Measurements from ENCODE around the gene CA10.

The CA10 gene

GRCh38 chr17:51733166-51733565 is 425.3 kb downstream of the CA10 start:
- no peak for ATAC-seq
- no peak for TF ChIP-seq ARNTL (CRISPR knock-in tag; IDR thresholded peaks at IDR 0.05; ENCODE audit: borderline replicate concordance, low read depth)
- no peak for TF ChIP-seq CREB5 (CRISPR knock-in tag; IDR thresholded peaks at IDR 0.05; ENCODE audit: low read depth)
- TF ChIP-seq ZC3H10 (CRISPR knock-in tag; IDR thresholded peaks at IDR 0.05): no peak
- no peak for TF ChIP-seq ZNF70 (CRISPR knock-in tag; IDR thresholded peaks at IDR 0.05)
- TF ChIP-seq GLIS3 (CRISPR knock-in tag; IDR thresholded peaks at IDR 0.05): no peak
- TF ChIP-seq TOX (CRISPR knock-in tag; IDR thresholded peaks at IDR 0.05; ENCODE audit: borderline replicate concordance): no peak
- TF ChIP-seq OSR1 (CRISPR knock-in tag; IDR thresholded peaks at IDR 0.05): no peak
- no peak for TF ChIP-seq TCF4 (CRISPR knock-in tag; IDR thresholded peaks at IDR 0.05; ENCODE audit: borderline replicate concordance)
- no peak for TF ChIP-seq ZFP3 (CRISPR knock-in tag; IDR thresholded peaks at IDR 0.05)
- no peak for TF ChIP-seq TSHZ2 (CRISPR knock-in tag; IDR thresholded peaks at IDR 0.05)
- TF ChIP-seq RARB (CRISPR knock-in tag; IDR thresholded peaks at IDR 0.05): no peak
- no peak for TF ChIP-seq PATZ1 (CRISPR knock-in tag; IDR thresholded peaks at IDR 0.05; ENCODE audit: borderline replicate concordance)
- TF ChIP-seq ZNF8 (CRISPR knock-in tag; IDR thresholded peaks at IDR 0.05): no peak
- no peak for TF ChIP-seq BACH2 (CRISPR knock-in tag; IDR thresholded peaks at IDR 0.05; ENCODE audit: borderline replicate concordance)

- TF ChIP-seq TOX (CRISPR knock-in tag; IDR thresholded peaks at IDR 0.05; ENCODE audit: borderline replicate concordance) (no peak), ISL1 (CRISPR knock-in tag; IDR thresholded peaks at IDR 0.05) (no peak), TSHZ2 (CRISPR knock-in tag; IDR thresholded peaks at IDR 0.05) (no peak), ZNF8 (CRISPR knock-in tag; IDR thresholded peaks at IDR 0.05) (no peak), GLIS3 (CRISPR knock-in tag; IDR thresholded peaks at IDR 0.05) (no peak), ZFP30 (CRISPR knock-in tag; IDR thresholded peaks at IDR 0.05) (no peak), ZC3H10 (CRISPR knock-in tag; IDR thresholded peaks at IDR 0.05) (no peak), OSR1 (CRISPR knock-in tag; IDR thresholded peaks at IDR 0.05) (no peak), ZNF565 (CRISPR knock-in tag; conservative IDR thresholded peaks at IDR 0.05; ENCODE audit: low read depth) (no peak), TCF4 (CRISPR knock-in tag; IDR thresholded peaks at IDR 0.05; ENCODE audit: borderline replicate concordance) (no peak), PATZ1 (CRISPR knock-in tag; IDR thresholded peaks at IDR 0.05; ENCODE audit: borderline replicate concordance) (no peak), SNAI2 (CRISPR knock-in tag; IDR thresholded peaks at IDR 0.05) (no peak), ZFP3 (CRISPR knock-in tag; IDR thresholded peaks at IDR 0.05) (no peak), ESRRG (CRISPR knock-in tag; IDR thresholded peaks at IDR 0.05) (no peak), RARB (CRISPR knock-in tag; IDR thresholded peaks at IDR 0.05) (no peak), CSDC2 (CRISPR knock-in tag; IDR thresholded peaks at IDR 0.05) (no peak), ARNTL (CRISPR knock-in tag; IDR thresholded peaks at IDR 0.05; ENCODE audit: borderline replicate concordance, low read depth) (no peak), CSRNP3 (CRISPR knock-in tag; IDR thresholded peaks at IDR 0.05) (no peak)
- ATAC-seq: no peak
These were observed 426.4 kb downstream of the CA10 start for GRCh38 chr17:51731941-51732722.
